BE2C (cell line): ENCODE measurements around the gene TSPAN32.

ENCODE experiments used
- DNase-seq: peaks from one replicate; pipeline ENCODE4 v3.0.0-alpha.2; 2020
- H3K27me3 ChIP-seq: fragments of 250-450 bp; sonication (Bioruptor Pico); 2 replicates; pipeline ENCODE4 v1.5.1; 2020; ENCODE audit warnings: mild to moderate bottlenecking
- H3K36me3 ChIP-seq: fragments of 250-450 bp; sonication (Bioruptor Pico); 2 replicates; pipeline ENCODE4 v1.5.1; 2020; ENCODE audit warnings: mild to moderate bottlenecking
- H3K4me1 ChIP-seq: fragments of 250-450 bp; sonication (Bioruptor Pico); 2 replicates; pipeline ENCODE4 v1.5.1; 2020
- H3K4me3 ChIP-seq: 2 replicates; pipeline ENCODE4 v1.5.1; 2011; ENCODE audit warnings: low read depth, low read length
- H3K9me3 ChIP-seq: fragments of 250-450 bp; sonication (Bioruptor Pico); 2 replicates; pipeline ENCODE4 v1.5.1; 2020
- CTCF ChIP-seq: IDR thresholded peaks from 2 replicates; pipeline ENCODE4 v1.5.1; 2012; ENCODE audit warnings: mild to moderate bottlenecking, low read depth, low read length

The TSPAN32 gene

GRCh38 chr11:2290351-2290841 lies 11.4 kb upstream of the TSPAN32 start:
- no peak for DNase-seq

GRCh38 chr11:2293531-2293971 lies 8.3 kb upstream of the TSPAN32 start:
- no peaks in the 10 kb centered on the region for H3K4me1 ChIP-seq
- no peak overlapping the region for H3K4me3 ChIP-seq
- no peak for TF ChIP-seq CTCF
- DNase-seq: no peak
- H3K36me3 ChIP-seq: no peaks in the 10 kb centered on the region
- no peaks in the 10 kb centered on the region for H3K27me3 ChIP-seq
- H3K9me3 ChIP-seq: no peaks in the 10 kb centered on the region

More at GRCh38 chr11:2290351-2290841, 11.4 kb upstream of the TSPAN32 start:
- Histone ChIP-seq H3K4me3 (no peak overlapping the region), H3K4me1 (no peaks in the 10 kb centered on the region; the same call in 1 of the 2 replicates), H3K9me3 (no peaks in the 10 kb centered on the region), H3K36me3 (no peaks in the 10 kb centered on the region), H3K27me3 (no peaks in the 10 kb centered on the region)
- TF ChIP-seq CTCF: no peak

- DNase-seq: no peak
- Histone ChIP-seq H3K4me1 (no peaks in the 10 kb centered on the region), H3K4me3 (no peak overlapping the region), H3K36me3 (no peaks in the 10 kb centered on the region), H3K9me3 (no peaks in the 10 kb centered on the region), H3K27me3 (no peaks in the 10 kb centered on the region)
- no peak for TF ChIP-seq CTCF
These were observed 7.6 kb upstream of the TSPAN32 start for GRCh38 chr11:2293984-2294925.

GRCh38 chr11:2294926-2295290 lies 6.9 kb upstream of the TSPAN32 start:
- DNase-seq: no peak
- H3K9me3 ChIP-seq: no peaks in the 10 kb centered on the region
- no peaks in the 10 kb centered on the region for H3K4me1 ChIP-seq
- H3K27me3 ChIP-seq: no peaks in the 10 kb centered on the region
- no peaks in the 10 kb centered on the region for H3K36me3 ChIP-seq
- no peak for TF ChIP-seq CTCF
- no peak overlapping the region for H3K4me3 ChIP-seq

GRCh38 chr11:2295971-2296912 lies 5.6 kb upstream of the TSPAN32 start:
- Histone ChIP-seq H3K9me3 (no peaks in the 10 kb centered on the region), H3K4me3 (no peak overlapping the region), H3K36me3 (no peaks in the 10 kb centered on the region), H3K27me3 (no peaks in the 10 kb centered on the region), H3K4me1 (no peaks in the 10 kb centered on the region)
- no peak for DNase-seq
- no peak for TF ChIP-seq CTCF
